ENCODE measurements around the gene RAB7B. TPM values are rescaled to one million over a fixed set of nuclear protein-coding genes. Genes with fewer than 3 reads are reported as not detected.

RAB7B gene
- total and polyA plus RNA-seq, 2 of the 4 experiments (the other 2 are of a cell fraction): 9.1 to 14.7 TPM

- Histone ChIP-seq H3K27me3 (ENCODE audit: control insufficient read depth, insufficient read depth, low read length) (peaks cover 42% of the 10 kb centered on the region), H2AFZ (replicated peaks; ENCODE audit: low read length, poor library complexity) (no peak overlapping the region), H2AK9ac (replicated peaks; ENCODE audit: low read depth, low read length, poor library complexity) (no peak overlapping the region), H3K14ac (replicated peaks; ENCODE audit: low read depth, low read length) (no peak overlapping the region), H2AK5ac (ENCODE audit: low read depth, low read length) (no peak overlapping the region), H3K4ac (ENCODE audit: low read depth, low read length) (no peak overlapping the region), H2BK20ac (ENCODE audit: low read depth, low read length) (no peak overlapping the region), H3K56ac (ENCODE audit: extremely low read depth, insufficient read depth, low read length) (no peak overlapping the region), H3K4me2 (ENCODE audit: low read depth, low read length) (no peak overlapping the region), H3K4me1 (ENCODE audit: control insufficient read depth, insufficient read depth, low read length) (peaks cover 2% of the 10 kb centered on the region; the same call in 1 of the 2 replicates), H3K79me1 (ENCODE audit: low read depth in 1 of 2, low read length in 2 of 2) (no peaks in the 10 kb centered on the region), H2BK120ac (ENCODE audit: low read depth, low read length) (no peak overlapping the region), H2BK15ac (ENCODE audit: low read depth, low read length) (no peak overlapping the region), H2BK5ac (ENCODE audit: low read depth, low read length, poor library complexity, severe bottlenecking) (no peak overlapping the region), H4K91ac (ENCODE audit: insufficient read depth, low read depth, low read length) (no peak overlapping the region), H4K5ac (ENCODE audit: low read depth, low read length) (no peak overlapping the region), H3K9me1 (ENCODE audit: insufficient read depth, low read length) (0 out of 2 replicates have a peak, but pooled peaks cover 2% of the 10 kb centered on the region), H4K20me1 (ENCODE audit: insufficient read depth, low read length) (no peaks in the 10 kb centered on the region), H3K4me3 (ENCODE audit: insufficient read depth, low read depth, low read length) (no peak overlapping the region), H3K23ac (ENCODE audit: low read depth, low read length) (no peak overlapping the region), H3K27ac (ENCODE audit: insufficient read depth, low read length) (no peak overlapping the region), H3K36me3 (ENCODE audit: control insufficient read depth, insufficient read depth, low read length) (no peaks in the 10 kb centered on the region), H3K9me3 (ENCODE audit: control insufficient read depth, insufficient read depth, low read length) (no peaks in the 10 kb centered on the region), H3K18ac (ENCODE audit: low read depth, low read length) (no peak overlapping the region), H3K9ac (ENCODE audit: low read depth, low read length) (no peak overlapping the region), H4K8ac (ENCODE audit: low read depth in 2 of 2, low read length in 2 of 2) (no peak overlapping the region)
- dilution Hi-C loops (cut with HindIII; ENCODE audit: low sequenced_read_pairs, unreplicated experiment) (no loop called here), in situ Hi-C loops (cut with MboI; ENCODE audit: low sequenced_read_pairs) (no loop called here), intact Hi-C loops (cut with micrococcal nuclease) (no loop called here)
- no peak for ATAC-seq (ENCODE audit: low read depth)
- WGBS, 2 experiments (ENCODE audit: extremely low coverage in 2 of 2, insufficient read length in 1 of 2): no CpG with 5 or more reads among the region's 7 CpGs
- BruUV-seq (replicated peaks): no TSS peak
- no peak for DNase-seq
- no peak for TF ChIP-seq RFX5 (IDR thresholded peaks at IDR 0.05; ENCODE audit: low read depth, low read length)
- TF ChIP-seq FOS (IDR thresholded peaks at IDR 0.05; ENCODE audit: low read depth, low read length): no peak
- no peak for TF ChIP-seq NFE2L2 (IDR thresholded peaks at IDR 0.05; ENCODE audit: low read depth, low read length)
- no peak for TF ChIP-seq CHD1 (IDR thresholded peaks at IDR 0.05; ENCODE audit: low read depth, low read length)
- TF ChIP-seq MAFK (IDR thresholded peaks at IDR 0.05; ENCODE audit: low read depth, low read length): no peak
- no peak for TF ChIP-seq BHLHE40 (IDR thresholded peaks at IDR 0.05; ENCODE audit: low read depth, low read length)
- no peak for TF ChIP-seq MXI1 (IDR thresholded peaks at IDR 0.05; ENCODE audit: borderline replicate concordance, low read depth, low read length)
- TF ChIP-seq, protein P1, sequence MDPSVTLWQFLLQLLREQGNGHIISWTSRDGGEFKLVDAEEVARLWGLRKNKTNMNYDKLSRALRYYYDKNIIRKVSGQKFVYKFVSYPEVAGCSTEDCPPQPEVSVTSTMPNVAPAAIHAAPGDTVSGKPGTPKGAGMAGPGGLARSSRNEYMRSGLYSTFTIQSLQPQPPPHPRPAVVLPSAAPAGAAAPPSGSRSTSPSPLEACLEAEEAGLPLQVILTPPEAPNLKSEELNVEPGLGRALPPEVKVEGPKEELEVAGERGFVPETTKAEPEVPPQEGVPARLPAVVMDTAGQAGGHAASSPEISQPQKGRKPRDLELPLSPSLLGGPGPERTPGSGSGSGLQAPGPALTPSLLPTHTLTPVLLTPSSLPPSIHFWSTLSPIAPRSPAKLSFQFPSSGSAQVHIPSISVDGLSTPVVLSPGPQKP (IDR thresholded peaks at IDR 0.05; ENCODE audit: borderline replicate concordance, low read depth, low read length): no peak
- no peak for TF ChIP-seq SMC3 (IDR thresholded peaks at IDR 0.05; ENCODE audit: low read depth, low read length)
- TF ChIP-seq, protein P2, sequence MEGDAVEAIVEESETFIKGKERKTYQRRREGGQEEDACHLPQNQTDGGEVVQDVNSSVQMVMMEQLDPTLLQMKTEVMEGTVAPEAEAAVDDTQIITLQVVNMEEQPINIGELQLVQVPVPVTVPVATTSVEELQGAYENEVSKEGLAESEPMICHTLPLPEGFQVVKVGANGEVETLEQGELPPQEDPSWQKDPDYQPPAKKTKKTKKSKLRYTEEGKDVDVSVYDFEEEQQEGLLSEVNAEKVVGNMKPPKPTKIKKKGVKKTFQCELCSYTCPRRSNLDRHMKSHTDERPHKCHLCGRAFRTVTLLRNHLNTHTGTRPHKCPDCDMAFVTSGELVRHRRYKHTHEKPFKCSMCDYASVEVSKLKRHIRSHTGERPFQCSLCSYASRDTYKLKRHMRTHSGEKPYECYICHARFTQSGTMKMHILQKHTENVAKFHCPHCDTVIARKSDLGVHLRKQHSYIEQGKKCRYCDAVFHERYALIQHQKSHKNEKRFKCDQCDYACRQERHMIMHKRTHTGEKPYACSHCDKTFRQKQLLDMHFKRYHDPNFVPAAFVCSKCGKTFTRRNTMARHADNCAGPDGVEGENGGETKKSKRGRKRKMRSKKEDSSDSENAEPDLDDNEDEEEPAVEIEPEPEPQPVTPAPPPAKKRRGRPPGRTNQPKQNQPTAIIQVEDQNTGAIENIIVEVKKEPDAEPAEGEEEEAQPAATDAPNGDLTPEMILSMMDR (conservative IDR thresholded peaks at IDR 0.05; ENCODE audit: low read depth, low read length): no peak
- TF ChIP-seq MAZ (IDR thresholded peaks at IDR 0.05; ENCODE audit: borderline replicate concordance, low read depth, low read length): no peak
- ChIA-PET CTCF (no interaction called here), POLR2A (ENCODE audit: unreplicated experiment) (no interaction called here)
Observed at GRCh38 chr1:205939690-205940330, 63.4 kb downstream of the RAB7B start.

Measured in IMR-90 (cell line).